Measurements from ENCODE around the gene CDHR2.
"Not testable (repeated sequence)": the region's sequence is repeated elsewhere in the genome, so short reads cannot be mapped to it uniquely, and the experiment has no call there.

Gene CDHR2

GRCh38 chr5:176597417-176598389, 48.6 kb downstream of the CDHR2 start:
- Histone ChIP-seq H3K27me3 (ENCODE audit: insufficient read depth, poor library complexity, severe bottlenecking) (peaks cover 18% of the 10 kb centered on the region), H3K4me3 (replicated peaks; ENCODE audit: insufficient read depth, low read length) (no peak overlapping the region), H3K27ac (replicated peaks) (no peak overlapping the region)
- DNase-seq (ENCODE audit: low read depth in 1 of 2, low spot score in 1 of 2) = peak in 1 of 2 experiments; percentile 63
- TF ChIP-seq GABPA (IDR thresholded peaks at IDR 0.05; ENCODE audit: low read depth) = no peak
- no peak for TF ChIP-seq CTCF (IDR thresholded peaks at IDR 0.05; ENCODE audit: insufficient read depth, low read length)
- no peak for TF ChIP-seq POLR2AphosphoS5 (IDR thresholded peaks at IDR 0.05; ENCODE audit: low read depth)
- no peak for TF ChIP-seq SPI1 (IDR thresholded peaks at IDR 0.05; ENCODE audit: borderline replicate concordance, low read depth)

- H3K27me3 ChIP-seq (ENCODE audit: insufficient read depth, poor library complexity, severe bottlenecking) = peaks cover 20% of the 10 kb centered on the region
- not testable (repeated sequence) for H3K4me3 ChIP-seq (replicated peaks; ENCODE audit: insufficient read depth, low read length); H3K27ac ChIP-seq (replicated peaks); DNase-seq (ENCODE audit: low read depth in 1 of 2, low spot score in 1 of 2)
Measured at GRCh38 chr5:176599749-176600430, 50.7 kb downstream of the CDHR2 start.

- TF ChIP-seq, protein P1, sequence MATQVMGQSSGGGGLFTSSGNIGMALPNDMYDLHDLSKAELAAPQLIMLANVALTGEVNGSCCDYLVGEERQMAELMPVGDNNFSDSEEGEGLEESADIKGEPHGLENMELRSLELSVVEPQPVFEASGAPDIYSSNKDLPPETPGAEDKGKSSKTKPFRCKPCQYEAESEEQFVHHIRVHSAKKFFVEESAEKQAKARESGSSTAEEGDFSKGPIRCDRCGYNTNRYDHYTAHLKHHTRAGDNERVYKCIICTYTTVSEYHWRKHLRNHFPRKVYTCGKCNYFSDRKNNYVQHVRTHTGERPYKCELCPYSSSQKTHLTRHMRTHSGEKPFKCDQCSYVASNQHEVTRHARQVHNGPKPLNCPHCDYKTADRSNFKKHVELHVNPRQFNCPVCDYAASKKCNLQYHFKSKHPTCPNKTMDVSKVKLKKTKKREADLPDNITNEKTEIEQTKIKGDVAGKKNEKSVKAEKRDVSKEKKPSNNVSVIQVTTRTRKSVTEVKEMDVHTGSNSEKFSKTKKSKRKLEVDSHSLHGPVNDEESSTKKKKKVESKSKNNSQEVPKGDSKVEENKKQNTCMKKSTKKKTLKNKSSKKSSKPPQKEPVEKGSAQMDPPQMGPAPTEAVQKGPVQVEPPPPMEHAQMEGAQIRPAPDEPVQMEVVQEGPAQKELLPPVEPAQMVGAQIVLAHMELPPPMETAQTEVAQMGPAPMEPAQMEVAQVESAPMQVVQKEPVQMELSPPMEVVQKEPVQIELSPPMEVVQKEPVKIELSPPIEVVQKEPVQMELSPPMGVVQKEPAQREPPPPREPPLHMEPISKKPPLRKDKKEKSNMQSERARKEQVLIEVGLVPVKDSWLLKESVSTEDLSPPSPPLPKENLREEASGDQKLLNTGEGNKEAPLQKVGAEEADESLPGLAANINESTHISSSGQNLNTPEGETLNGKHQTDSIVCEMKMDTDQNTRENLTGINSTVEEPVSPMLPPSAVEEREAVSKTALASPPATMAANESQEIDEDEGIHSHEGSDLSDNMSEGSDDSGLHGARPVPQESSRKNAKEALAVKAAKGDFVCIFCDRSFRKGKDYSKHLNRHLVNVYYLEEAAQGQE (IDR thresholded peaks at IDR 0.05; ENCODE audit: insufficient replicate concordance, low read depth) = no peak
- TF ChIP-seq SPI1 (IDR thresholded peaks at IDR 0.05; ENCODE audit: borderline replicate concordance, low read depth) (no peak), GABPA (IDR thresholded peaks at IDR 0.05; ENCODE audit: low read depth) (no peak), CTCF (IDR thresholded peaks at IDR 0.05; ENCODE audit: insufficient read depth, low read length) (no peak), POLR2AphosphoS5 (IDR thresholded peaks at IDR 0.05; ENCODE audit: low read depth) (no peak)
- DNase-seq (ENCODE audit: low read depth in 1 of 2, low spot score in 1 of 2) = no peak
- Histone ChIP-seq H3K27me3 (ENCODE audit: insufficient read depth, poor library complexity, severe bottlenecking) (peaks cover 17% of the 10 kb centered on the region), H3K27ac (replicated peaks) (no peak overlapping the region), H3K4me3 (replicated peaks; ENCODE audit: insufficient read depth, low read length) (no peak overlapping the region)
Measured at GRCh38 chr5:176601901-176602482, 52.9 kb downstream of the CDHR2 start.

DNA sequence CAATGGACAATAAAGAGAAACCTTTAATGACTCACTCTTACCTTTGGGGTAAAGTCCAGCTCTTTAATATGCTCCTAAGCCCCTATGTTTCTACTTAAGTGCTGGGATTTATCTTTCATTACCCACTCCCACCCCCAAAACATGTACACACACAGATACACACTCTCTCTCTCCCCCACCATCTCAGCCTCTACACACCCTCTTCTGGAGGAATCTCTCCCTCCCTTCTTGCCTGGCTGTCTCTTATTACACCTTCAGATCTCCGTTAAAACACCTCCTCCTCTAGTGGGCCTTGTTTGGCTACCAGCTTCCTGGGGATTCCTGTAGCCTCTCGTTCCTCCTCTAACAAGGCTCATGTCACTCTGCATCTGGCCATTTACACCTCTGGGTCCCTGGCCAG, 53.9 kb downstream of the CDHR2 start:
- Histone ChIP-seq H3K27me3 (ENCODE audit: insufficient read depth, poor library complexity, severe bottlenecking) (peaks cover 9% of the 10 kb centered on the region), H3K27ac (replicated peaks) (no peak overlapping the region), H3K4me3 (replicated peaks; ENCODE audit: insufficient read depth, low read length) (no peak overlapping the region)
- no peak for TF ChIP-seq POLR2AphosphoS5 (IDR thresholded peaks at IDR 0.05; ENCODE audit: low read depth)
- no peak for TF ChIP-seq SPI1 (IDR thresholded peaks at IDR 0.05; ENCODE audit: borderline replicate concordance, low read depth)
- DNase-seq (ENCODE audit: low read depth in 1 of 2, low spot score in 1 of 2) = no peak

GRCh38 chr5:176606032-176606431, 56.9 kb downstream of the CDHR2 start:
- Histone ChIP-seq H3K27ac (replicated peaks) (no peak overlapping the region), H3K27me3 (ENCODE audit: insufficient read depth, poor library complexity, severe bottlenecking) (peaks cover 18% of the 10 kb centered on the region), H3K4me3 (replicated peaks; ENCODE audit: insufficient read depth, low read length) (no peak overlapping the region)
- TF ChIP-seq GABPA (IDR thresholded peaks at IDR 0.05; ENCODE audit: low read depth) (no peak), POLR2AphosphoS5 (IDR thresholded peaks at IDR 0.05; ENCODE audit: low read depth) (no peak), CTCF (IDR thresholded peaks at IDR 0.05; ENCODE audit: insufficient read depth, low read length) (no peak), SPI1 (IDR thresholded peaks at IDR 0.05; ENCODE audit: borderline replicate concordance, low read depth) (no peak)
- TF ChIP-seq, protein P1 (IDR thresholded peaks at IDR 0.05; ENCODE audit: insufficient replicate concordance, low read depth) = no peak
- no peak for DNase-seq (ENCODE audit: low read depth in 1 of 2, low spot score in 1 of 2)
